NT2/D1 (cell line): ENCODE measurements around the gene FANCD2.
"Not testable (repeated sequence)": the region's sequence is repeated elsewhere in the genome, so short reads cannot be mapped to it uniquely, and the experiment has no call there.

Source experiments
- DNase-seq: peaks from one replicate; pipeline ENCODE4 v3.0.0-alpha.2; 2011; ENCODE audit warnings: low read depth, low spot score
- H3K27me3 ChIP-seq: 2 replicates; pipeline ENCODE4 v1.6.0; 2011; ENCODE audit warnings: mild to moderate bottlenecking; ENCODE audit not compliant: insufficient read length, insufficient read depth
- H3K36me3 ChIP-seq: 2 replicates; pipeline ENCODE4 v1.6.1; 2011; ENCODE audit warnings: mild to moderate bottlenecking, low read length, mixed read lengths; ENCODE audit not compliant: insufficient read depth, insufficient read length
- H3K4me1 ChIP-seq: 2 replicates; pipeline ENCODE4 v1.5.1; 2011; ENCODE audit not compliant: insufficient read depth, insufficient read length
- H3K4me3 ChIP-seq: 2 replicates; pipeline ENCODE4 v1.5.1; 2011; ENCODE audit warnings: low read depth; ENCODE audit not compliant: insufficient read length
- H3K9ac ChIP-seq: 2 replicates; pipeline ENCODE4 v1.6.0; 2011; ENCODE audit warnings: low read depth; ENCODE audit not compliant: insufficient read length
- H3K9me3 ChIP-seq: 2 replicates; pipeline ENCODE4 v1.5.1; 2011; ENCODE audit warnings: mild to moderate bottlenecking, low read length; ENCODE audit not compliant: insufficient read depth
- SUZ12 ChIP-seq: IDR thresholded peaks from 2 replicates; pipeline ENCODE4 v1.6.1; 2011; ENCODE audit not compliant: insufficient read length, insufficient read depth; ENCODE audit errors: extremely low read depth
- YY1 ChIP-seq: IDR thresholded peaks from 2 replicates; pipeline ENCODE4 v1.6.1; 2011; ENCODE audit not compliant: insufficient read length, insufficient read depth
- ZNF274 ChIP-seq: IDR thresholded peaks from 2 replicates; pipeline ENCODE4 v1.6.1; 2011; ENCODE audit warnings: mild to moderate bottlenecking, low read depth, low read length

The FANCD2 gene

GRCh38 chr3:10019326-10019725, 6.9 kb upstream of the FANCD2 start:
- Histone ChIP-seq H3K36me3 (peaks cover 57% of the 10 kb centered on the region), H3K27me3 (no peaks in the 10 kb centered on the region), H3K4me1 (peaks cover 4% of the 10 kb centered on the region), H3K9ac (no peak overlapping the region), H3K4me3 (no peak overlapping the region), H3K9me3 (no peaks in the 10 kb centered on the region)
- TF ChIP-seq SUZ12 (no peak), ZNF274 (no peak), YY1 (no peak)
- no peak for DNase-seq

DNA sequence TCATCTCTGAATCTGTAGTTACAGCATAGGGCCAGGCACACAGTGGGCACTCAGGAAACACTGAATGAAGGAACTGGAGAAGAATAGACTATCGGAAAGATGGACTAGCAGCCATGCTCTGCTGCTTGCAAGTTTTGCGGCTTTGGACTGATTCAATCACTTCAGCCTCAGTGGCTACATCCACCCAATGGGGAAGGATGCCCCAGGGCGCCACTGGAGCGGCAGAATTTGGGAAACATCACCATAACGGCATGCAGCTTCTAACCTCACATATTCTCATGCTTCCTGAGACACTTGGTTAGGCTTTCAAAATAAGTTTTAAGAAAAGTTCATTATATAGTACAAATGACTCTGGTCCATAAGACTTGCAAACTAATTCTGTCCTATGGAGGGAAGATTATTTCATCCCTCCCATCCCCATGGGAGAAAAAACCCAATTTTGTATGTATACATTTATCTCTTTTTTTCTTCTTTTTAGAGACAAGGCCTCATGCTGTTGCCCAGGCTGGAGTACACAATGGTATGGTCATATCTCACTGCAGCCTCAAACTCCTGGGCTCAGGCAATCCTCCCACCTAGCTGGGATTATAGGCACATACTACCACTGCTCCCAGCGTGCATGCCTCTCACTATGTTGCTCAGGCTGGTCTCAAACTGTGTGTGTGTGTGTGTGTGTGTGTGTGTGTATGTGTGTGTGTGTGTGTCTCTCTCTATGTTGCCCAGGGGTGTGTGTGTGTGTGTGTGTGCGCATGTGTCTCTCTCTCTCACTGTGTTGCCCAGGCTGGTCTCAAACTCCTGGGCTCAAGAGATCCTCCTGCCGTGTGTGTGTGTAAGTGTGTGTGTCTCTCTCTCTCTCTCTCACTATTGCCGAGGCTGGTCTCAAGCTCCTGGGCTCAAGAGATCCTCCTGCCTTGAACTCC, 4.1 kb upstream of the FANCD2 start:
- Histone ChIP-seq H3K9me3 (no peaks in the 10 kb centered on the region), H3K4me3 (no peak overlapping the region), H3K4me1 (no peaks in the 10 kb centered on the region), H3K27me3 (no peaks in the 10 kb centered on the region), H3K36me3 (peaks cover 56% of the 10 kb centered on the region), H3K9ac (no peak overlapping the region)
- no peak for TF ChIP-seq SUZ12
- no peak for TF ChIP-seq YY1
- no peak for TF ChIP-seq ZNF274
- no peak for DNase-seq

- Histone ChIP-seq H3K9ac (no peak overlapping the region), H3K27me3 (no peaks in the 10 kb centered on the region), H3K9me3 (no peaks in the 10 kb centered on the region), H3K4me1 (no peaks in the 10 kb centered on the region), H3K4me3 (no peak overlapping the region), H3K36me3 (peaks cover 59% of the 10 kb centered on the region)
- DNase-seq = no peak
- TF ChIP-seq ZNF274 = no peak
- TF ChIP-seq SUZ12 = no peak
- TF ChIP-seq YY1 = no peak
These were observed 2.5 kb upstream of the FANCD2 start for GRCh38 chr3:10023587-10024310.

GRCh38 chr3:10025205-10026083, 793 bp upstream of the FANCD2 start:
- Histone ChIP-seq H3K27me3 (no peaks in the 10 kb centered on the region), H3K4me1 (no peaks in the 10 kb centered on the region), H3K9ac (peak overlapping the region; percentile 82), H3K4me3 (peak overlapping the region; percentile 74), H3K36me3 (peaks cover 65% of the 10 kb centered on the region), H3K9me3 (no peaks in the 10 kb centered on the region)
- TF ChIP-seq ZNF274 (no peak), YY1 (no peak), SUZ12 (no peak)
- DNase-seq = no peak

DNA sequence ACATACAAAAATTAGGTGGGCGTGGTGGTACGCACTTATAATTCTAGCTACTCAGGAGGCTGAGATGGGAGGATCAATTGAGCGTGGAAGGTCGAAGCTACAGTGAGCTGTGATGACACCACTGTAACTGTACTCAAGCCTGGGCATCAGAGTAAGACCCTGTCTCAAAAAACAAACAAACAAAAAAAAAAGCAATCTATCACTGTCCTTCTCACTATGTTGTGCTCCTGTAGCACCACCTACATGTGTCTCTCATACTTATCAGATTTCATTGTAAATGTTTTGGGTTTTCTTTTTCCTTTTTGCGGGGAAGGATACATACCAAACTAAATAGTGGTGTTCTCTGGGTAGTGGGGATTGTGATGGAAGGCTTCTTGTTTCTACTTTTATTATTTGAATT, 14.8 kb downstream of the FANCD2 start:
- DNase-seq = no peak
- no peaks in the 10 kb centered on the region for H3K9me3 ChIP-seq
- peaks cover 74% of the 10 kb centered on the region for H3K36me3 ChIP-seq
- TF ChIP-seq SUZ12 = no peak
- TF ChIP-seq ZNF274 = no peak
- TF ChIP-seq YY1 = no peak
- no peaks in the 10 kb centered on the region for H3K4me1 ChIP-seq
- H3K27me3 ChIP-seq = no peaks in the 10 kb centered on the region
- H3K9ac ChIP-seq = no peak overlapping the region
- H3K4me3 ChIP-seq = no peak overlapping the region

GRCh38 chr3:10047876-10048275, 21.6 kb downstream of the FANCD2 start:
- Histone ChIP-seq H3K36me3 (peaks cover 61% of the 10 kb centered on the region), H3K27me3 (no peaks in the 10 kb centered on the region), H3K4me1 (no peaks in the 10 kb centered on the region), H3K9me3 (no peaks in the 10 kb centered on the region), H3K4me3 (no peak overlapping the region), H3K9ac (no peak overlapping the region)
- no peak for DNase-seq
- TF ChIP-seq SUZ12 (no peak), ZNF274 (no peak)

DNA sequence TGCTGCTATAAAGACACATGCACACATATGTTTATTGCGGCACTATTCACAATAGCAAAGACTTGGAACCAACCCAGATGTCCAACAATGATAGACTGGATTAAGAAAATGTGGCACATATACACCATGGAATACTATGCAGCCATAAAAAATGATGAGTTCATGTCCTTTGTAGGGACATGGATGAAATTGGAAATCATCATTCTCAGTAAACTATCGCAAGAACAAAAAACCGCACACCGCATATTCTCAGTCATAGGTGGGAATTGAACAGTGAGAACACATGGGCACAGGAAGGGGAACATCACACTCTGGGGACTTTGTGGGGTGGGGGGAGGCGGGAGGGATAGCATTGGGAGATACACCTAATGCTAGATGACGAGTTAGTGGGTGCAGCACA, 26.8 kb downstream of the FANCD2 start:
- not testable (repeated sequence) for DNase-seq, H3K4me3 ChIP-seq, H3K9ac ChIP-seq, H3K9me3 ChIP-seq, H3K4me1 ChIP-seq, H3K27me3 ChIP-seq
- peaks cover 58% of the 10 kb centered on the region for H3K36me3 ChIP-seq
